Measurements from ENCODE around the gene RBM18.
A peak's percentile ranks its signal among the peaks of the same experiment; 100 is the strongest.

RBM18 gene

GRCh38 chr9:122256206-122256605 is 8.4 kb downstream of the RBM18 start:
- no peak for DNase-seq

GRCh38 chr9:122254761-122255160 is 9.9 kb downstream of the RBM18 start:
- no peak for DNase-seq

DNA sequence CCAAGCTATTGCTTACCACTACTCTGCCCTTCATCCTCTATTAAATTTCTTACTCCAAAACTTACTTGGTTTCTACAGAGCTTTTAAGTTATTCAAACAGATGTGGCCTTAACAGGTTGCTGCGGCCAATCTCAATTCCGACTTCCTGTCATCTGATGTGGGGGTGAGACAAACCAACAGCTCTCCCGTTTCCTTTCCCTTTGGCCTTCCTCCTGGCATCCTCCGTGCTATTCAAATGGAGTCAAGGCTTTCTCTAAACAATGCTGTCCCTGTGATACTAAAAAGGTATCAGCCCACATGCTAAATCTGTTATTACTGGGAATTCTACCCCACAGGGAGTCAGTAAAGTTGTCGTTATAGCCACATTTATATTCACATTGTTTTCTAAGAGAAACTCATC is 11.8 kb downstream of the RBM18 start:
- DNase-seq, result no peak

- no peak for DNase-seq
Observed at GRCh38 chr9:122251351-122251750, 13.3 kb downstream of the RBM18 start.

DNA sequence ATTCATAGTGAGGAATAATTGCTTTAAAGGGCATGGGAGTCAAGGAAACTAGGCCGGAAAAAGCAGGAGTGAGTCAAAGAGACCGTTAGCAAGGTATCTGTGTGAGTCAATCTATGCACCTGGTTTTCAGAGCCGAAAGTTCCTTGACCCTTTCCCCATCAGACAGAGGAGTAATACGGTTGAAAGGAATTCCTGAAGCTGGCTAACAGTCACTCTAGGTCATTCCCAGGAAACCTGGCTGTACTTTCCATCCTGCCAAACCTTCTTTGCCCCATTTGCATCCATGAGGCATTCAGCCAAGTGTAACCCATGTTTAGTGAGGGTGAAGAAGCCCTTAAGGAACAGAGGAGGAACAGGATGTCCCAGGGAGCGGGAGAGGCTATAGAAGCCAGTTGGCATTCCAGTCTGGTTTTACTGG is 16.2 kb downstream of the RBM18 start:
- no peak for DNase-seq

- no peak for DNase-seq
Observed at GRCh38 chr9:122246666-122247065, 18.0 kb downstream of the RBM18 start.

DNA sequence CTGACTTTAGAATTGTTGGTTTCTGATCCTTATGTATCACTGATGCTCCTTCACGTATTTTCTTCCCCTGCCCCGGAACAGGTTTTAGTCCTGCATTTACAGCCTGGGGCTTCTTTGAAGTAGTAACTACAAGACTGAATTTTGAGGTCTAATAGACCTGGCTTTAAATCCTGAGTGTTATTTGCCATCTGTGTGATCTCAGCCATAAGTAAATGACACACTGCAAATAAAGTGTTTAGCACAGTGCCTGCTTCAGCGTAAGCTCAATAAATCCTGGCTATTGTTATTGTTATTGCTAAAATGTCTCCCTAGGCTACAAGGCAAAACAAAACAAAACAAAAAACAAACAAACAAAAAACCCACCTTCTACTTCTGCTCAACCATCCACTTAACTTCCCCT is 20.3 kb downstream of the RBM18 start:
- no peak for DNase-seq

DNA sequence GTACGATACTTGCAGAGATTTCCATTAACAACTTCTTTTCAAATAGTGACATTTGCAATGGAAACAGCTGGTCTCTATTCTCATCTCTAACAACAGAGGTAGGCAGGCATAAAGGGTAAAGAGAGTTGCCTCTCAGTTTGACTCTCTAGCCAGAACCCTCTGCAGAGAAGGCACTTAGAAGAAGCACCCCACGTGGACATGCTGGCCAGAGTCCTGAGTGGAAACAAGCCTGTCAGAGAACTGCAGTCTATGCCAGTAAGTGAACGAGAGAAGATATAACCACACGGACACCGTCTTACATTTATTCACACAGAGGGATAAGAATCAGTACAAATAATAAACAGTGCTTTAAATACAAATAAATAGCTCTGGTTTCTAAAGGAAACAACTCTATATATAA is 24.9 kb downstream of the RBM18 start:
- no peak for DNase-seq

DNA sequence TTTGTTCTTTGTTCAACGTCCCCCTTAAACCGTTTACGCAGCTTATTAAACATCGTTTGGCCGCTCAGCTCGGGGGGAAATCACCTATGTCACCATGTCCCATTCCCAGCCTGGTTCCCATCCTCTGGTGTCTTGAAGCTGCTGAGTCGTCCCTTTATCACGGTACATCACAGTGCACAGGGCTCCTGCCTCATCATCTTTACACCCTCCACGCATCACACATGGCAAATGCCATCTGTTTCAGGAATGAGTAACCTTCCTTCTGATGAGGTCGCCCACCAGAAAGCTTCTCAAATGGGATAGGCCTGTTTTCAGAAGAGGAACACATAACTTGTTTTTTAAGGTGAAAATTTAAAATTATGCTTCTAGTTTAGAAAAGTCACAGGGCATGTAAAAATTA is 28.0 kb downstream of the RBM18 start:
- DNase-seq, result no peak

DNA sequence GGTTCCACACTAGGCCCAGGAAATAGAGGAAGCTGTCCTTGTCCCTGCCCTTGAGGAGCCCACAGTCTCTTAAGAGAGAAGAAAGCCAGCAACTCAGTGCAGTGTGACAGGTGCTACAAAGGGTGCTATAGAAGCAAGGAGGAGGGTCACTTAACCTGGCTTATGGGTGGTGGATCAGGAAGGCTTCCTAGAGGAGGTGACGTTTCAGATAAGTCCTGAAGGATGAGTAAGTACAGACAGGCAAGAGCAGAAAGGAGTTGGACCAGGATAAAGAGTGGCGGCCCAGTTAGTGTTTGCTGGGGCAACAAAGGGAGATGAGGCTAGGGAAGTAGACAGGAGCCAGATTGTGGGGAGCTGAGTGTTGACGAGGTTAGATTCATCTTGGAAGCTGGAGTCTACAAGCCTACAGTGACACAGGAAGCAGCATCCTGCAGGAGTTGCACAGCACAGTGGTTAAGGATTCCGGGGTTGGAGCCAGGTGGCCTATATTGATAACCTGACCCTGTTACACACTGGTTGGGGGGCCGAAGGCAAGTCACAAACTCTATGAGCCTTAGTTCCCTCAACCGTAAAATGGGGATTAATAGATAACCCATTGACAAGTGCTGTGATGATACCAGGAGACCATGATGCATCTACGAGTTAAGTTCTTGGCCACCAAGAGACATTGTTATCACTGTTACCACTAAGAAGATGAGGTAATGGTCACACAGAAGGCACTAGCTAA is 30.5 kb downstream of the RBM18 start:
- no peak for DNase-seq

- DNase-seq, result no peak
Observed at GRCh38 chr9:122232796-122233306, 31.8 kb downstream of the RBM18 start.

- no peak for DNase-seq
Observed at GRCh38 chr9:122229485-122229837, 35.2 kb downstream of the RBM18 start.

GRCh38 chr9:122228568-122229484 is 35.8 kb downstream of the RBM18 start, which contains the start of gene LHX6:
TSS of gene LHX6 (minus strand) at chr9:122228957. CDS start at chr9:122228740, 217 bp downstream.
- DNase-seq, result peak; percentile 5

DNA sequence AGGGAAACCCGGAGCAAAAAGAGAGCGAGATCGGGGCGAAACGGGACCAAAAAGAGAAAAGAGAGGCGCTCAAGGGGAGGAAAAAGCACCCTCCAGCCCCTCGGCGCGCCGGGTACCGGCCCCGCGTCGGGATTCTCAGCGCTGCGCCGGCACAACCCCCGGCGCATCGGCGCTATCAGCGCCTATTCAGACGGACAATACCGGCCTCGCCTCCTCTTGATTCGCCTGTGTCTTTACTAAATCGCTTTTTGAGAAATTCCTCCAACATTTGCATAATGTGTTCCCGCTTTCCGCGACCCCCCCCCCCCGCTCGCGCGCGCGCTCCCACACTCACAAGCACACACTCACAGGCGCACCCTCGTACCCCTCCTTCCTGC is 36.5 kb downstream of the RBM18 start:
- no peak for DNase-seq

GRCh38 chr9:122227575-122227900 is 37.1 kb downstream of the RBM18 start:
- no peak for DNase-seq

- no peak for DNase-seq
Observed at GRCh38 chr9:122226758-122227574, 37.7 kb downstream of the RBM18 start.

GRCh38 chr9:122226142-122226757 is 38.4 kb downstream of the RBM18 start:
- DNase-seq, result no peak

GRCh38 chr9:122225312-122226141 is 39.1 kb downstream of the RBM18 start:
- no peak for DNase-seq

DNA sequence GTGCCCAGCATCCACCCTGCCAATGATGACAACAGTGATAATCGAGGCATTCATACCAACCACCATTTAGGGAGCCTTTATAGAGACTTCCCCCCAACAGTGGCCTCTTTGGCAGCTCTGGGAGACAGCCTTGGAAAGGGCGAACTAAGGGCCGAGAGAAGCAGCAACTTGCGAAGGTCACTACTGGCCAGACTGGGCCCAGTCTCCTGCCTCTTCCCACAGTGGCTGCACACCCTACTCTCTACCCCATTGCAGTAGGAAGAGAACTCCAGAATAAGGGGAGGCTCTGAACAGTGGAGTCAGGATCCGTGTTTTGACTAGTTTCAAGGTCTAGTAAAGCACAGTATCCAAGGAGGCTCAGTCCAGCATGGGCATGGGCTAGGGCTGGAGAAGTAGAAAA is 41.2 kb downstream of the RBM18 start:
- DNase-seq, result no peak

- DNase-seq, result no peak
Observed at GRCh38 chr9:122222791-122223190, 41.8 kb downstream of the RBM18 start.

DNA sequence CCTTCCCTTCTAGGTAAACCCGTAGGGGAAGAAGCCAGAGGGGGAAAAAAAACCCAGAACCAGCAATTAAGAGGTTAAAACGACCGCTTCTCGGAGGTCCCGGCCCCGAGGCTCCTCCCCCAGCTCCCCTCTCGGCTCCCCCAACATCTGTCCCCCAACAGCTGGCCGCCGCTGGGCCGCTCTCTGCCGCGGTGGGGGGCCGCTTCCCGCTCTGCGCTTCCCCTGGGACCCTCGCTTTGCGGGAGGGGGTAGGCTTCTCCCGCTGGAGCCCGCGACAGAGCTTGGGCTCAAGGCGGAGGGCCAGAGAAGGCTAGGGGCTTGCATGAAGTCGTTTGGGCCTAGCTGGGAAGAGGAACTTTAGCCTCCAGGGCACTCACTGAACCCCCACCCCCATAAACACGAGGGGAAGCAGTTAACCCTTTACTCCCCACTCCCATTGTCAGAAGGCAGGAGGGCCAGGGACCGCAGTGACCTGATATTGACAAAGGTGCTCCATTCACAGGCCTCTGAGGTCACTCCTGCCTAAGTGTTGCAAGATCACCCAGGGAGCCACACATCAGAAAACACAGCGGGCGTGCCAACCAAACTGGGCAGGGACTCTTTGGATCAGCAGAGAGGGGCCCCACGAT is 43.3 kb downstream of the RBM18 start:
- no peak for DNase-seq

All from amniotic stem cell (primary cell).